Vagina (tissue), 2 donors: ENCODE measurements around the gene ATXN1. TPM values are rescaled to one million over a fixed set of nuclear protein-coding genes. Genes with fewer than 3 reads are reported as not detected.

ENCODE experiments used
- DNase-seq, 2 donors: peaks; one replicate each; pipeline ENCODE4 v3.0.0-alpha.2; 2017; ENCODE audit errors: extremely low spot score in 2 of 2
- H3K27ac ChIP-seq: fragments of 200-600 bp; sonication (generic); one replicate; pipeline ENCODE4 v1.5.1; 2019
- H3K27me3 ChIP-seq: fragments of 200-600 bp; sonication (generic); one replicate; pipeline ENCODE4 v1.5.1; 2019
- H3K36me3 ChIP-seq, 2 donors: fragments of 200-600 bp; sonication (generic); one replicate each; pipeline ENCODE4 v1.5.1; 2017 to 2019
- H3K4me1 ChIP-seq: fragments of 200-600 bp; sonication (generic); one replicate; pipeline ENCODE4 v1.5.1; 2019
- H3K4me3 ChIP-seq, 2 donors: fragments of 200-600 bp; sonication (generic); 1 replicate in 1 of 2; 2 replicates in 1 of 2; pipeline ENCODE4 v1.5.1; 2016 to 2019
- H3K9me3 ChIP-seq: fragments of 200-600 bp; sonication (generic); one replicate; pipeline ENCODE4 v1.5.1; 2019
- POLR2A ChIP-seq, 2 donors: fragments of 450-650 bp; IDR thresholded peaks; one replicate each; pipeline ENCODE4 v1.6.1; 2017; ENCODE audit warnings: antibody characterized with exemption in 2 of 2, mild to moderate bottlenecking in 2 of 2, moderate library complexity in 2 of 2
- POLR2AphosphoS5 ChIP-seq, 2 donors: sonication (generic); formaldehyde crosslinking; IDR thresholded peaks; one replicate each; pipeline ENCODE4 v1.9.0; 2017; ENCODE audit warnings: antibody characterized with exemption in 2 of 2, mild to moderate bottlenecking in 2 of 2, low read depth in 1 of 2; ENCODE audit not compliant: insufficient read depth in 1 of 2
- intact Hi-C: fragments of 100-400 bp; cut with DNase I; formaldehyde crosslinking; loops from one replicate; pipeline ENCODE4 v1.15.1; 2023
- total RNA-seq: library from RNA; depleted of rRNA; stranded (reverse); fragments of >200 nt; gene quantifications from one replicate; pipeline ENCODE4 v1.2.3, GENCODE V29; 2016
- TF ChIP-seq, protein P1 (sequence below), 3 experiments: fragments of 450-650 bp in 2 of 3; fragments of 200-600 bp in 1 of 3; sonication (generic) in 1 of 3; IDR thresholded peaks; one replicate each; pipeline ENCODE4 v1.5.1; 2017 to 2019; ENCODE audit warnings: antibody characterized with exemption in 3 of 3, mild to moderate bottlenecking in 2 of 3, moderate library complexity in 2 of 3

ATXN1 gene
- total RNA-seq, 1 donor from 2014 or later = 43.2 TPM

DNA sequence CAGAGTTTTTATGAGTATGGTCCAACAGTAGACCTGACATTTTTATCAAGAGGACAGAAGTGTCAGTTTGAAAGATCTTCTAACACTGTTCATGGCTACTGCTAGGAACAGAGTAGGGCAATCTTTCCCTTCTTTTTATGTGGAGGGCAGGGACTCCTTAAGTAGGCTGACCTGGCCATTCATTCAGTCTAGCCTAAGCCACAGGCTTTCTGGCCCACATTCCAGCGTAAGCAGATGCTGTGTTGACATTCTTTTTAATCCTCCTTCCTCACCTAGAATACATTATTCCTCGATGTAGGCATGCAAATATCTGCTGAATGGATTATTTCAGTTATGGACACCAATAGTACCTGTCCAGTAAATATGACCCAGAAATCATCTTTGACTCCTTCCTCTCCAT lies 188.3 kb downstream of the ATXN1 start:
- intact Hi-C loops = no loop called here

DNA sequence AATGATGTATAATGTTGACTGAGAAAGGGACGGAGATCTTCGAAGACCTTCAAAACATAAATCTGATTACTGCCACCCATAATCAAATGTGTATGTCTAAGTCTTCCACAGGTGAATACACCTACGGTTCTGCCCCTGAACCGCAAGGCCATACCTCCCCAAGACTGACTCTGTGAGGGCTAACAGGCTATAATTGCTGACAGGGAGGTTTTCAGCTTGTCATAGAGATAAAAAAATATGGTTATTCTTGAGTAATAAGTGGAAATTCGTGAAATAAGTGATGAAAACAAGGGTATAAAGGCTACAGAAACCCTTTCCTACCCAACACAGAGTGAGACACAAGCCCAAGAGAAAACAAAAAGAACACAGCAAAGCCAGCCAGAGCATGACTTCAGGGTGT lies 188.9 kb downstream of the ATXN1 start:
- TF ChIP-seq POLR2A (IDR thresholded peaks at IDR 0.05) (no peak), POLR2AphosphoS5 (IDR thresholded peaks at IDR 0.05; ENCODE audit: insufficient read depth in 1 of 2, low read depth in 1 of 2) (no peak)
- TF ChIP-seq, protein P1, sequence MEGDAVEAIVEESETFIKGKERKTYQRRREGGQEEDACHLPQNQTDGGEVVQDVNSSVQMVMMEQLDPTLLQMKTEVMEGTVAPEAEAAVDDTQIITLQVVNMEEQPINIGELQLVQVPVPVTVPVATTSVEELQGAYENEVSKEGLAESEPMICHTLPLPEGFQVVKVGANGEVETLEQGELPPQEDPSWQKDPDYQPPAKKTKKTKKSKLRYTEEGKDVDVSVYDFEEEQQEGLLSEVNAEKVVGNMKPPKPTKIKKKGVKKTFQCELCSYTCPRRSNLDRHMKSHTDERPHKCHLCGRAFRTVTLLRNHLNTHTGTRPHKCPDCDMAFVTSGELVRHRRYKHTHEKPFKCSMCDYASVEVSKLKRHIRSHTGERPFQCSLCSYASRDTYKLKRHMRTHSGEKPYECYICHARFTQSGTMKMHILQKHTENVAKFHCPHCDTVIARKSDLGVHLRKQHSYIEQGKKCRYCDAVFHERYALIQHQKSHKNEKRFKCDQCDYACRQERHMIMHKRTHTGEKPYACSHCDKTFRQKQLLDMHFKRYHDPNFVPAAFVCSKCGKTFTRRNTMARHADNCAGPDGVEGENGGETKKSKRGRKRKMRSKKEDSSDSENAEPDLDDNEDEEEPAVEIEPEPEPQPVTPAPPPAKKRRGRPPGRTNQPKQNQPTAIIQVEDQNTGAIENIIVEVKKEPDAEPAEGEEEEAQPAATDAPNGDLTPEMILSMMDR (IDR thresholded peaks at IDR 0.05) = no peak
- intact Hi-C loops = no loop called here
- Histone ChIP-seq H3K36me3 (no peaks in the 10 kb centered on the region), H3K27ac (no peak overlapping the region), H3K9me3 (no peaks in the 10 kb centered on the region), H3K4me3 (no peak overlapping the region), H3K27me3 (no peaks in the 10 kb centered on the region), H3K4me1 (peaks cover 19% of the 10 kb centered on the region)
- no peak for DNase-seq

More for the DNA sequence above, 188.3 kb downstream of the ATXN1 start:
- no peak for TF ChIP-seq POLR2A (IDR thresholded peaks at IDR 0.05)
- no peak for DNase-seq
- Histone ChIP-seq H3K36me3 (no peaks in the 10 kb centered on the region), H3K27ac (no peak overlapping the region), H3K9me3 (no peaks in the 10 kb centered on the region), H3K4me1 (peaks cover 19% of the 10 kb centered on the region), H3K4me3 (no peak overlapping the region), H3K27me3 (no peaks in the 10 kb centered on the region)

DNA sequence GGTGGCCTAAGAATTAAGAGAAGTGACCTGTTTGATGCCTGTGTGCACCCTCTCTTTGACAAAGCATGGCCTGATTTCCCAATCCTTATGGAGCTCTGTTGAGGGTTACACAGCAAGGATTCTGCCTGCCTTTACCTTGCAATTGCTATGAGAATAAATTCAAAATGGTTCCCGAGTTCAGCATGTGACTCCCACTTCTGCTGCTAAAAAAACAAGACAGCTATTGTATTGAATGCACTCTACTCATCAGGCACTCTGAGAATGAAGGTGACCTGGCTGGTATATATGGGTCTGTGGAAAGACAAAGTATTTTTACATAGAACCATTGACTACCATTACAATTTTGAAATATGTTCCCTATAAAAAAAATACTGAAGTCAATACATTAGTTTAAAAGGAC lies 190.3 kb downstream of the ATXN1 start:
- no peak for DNase-seq
- no peak overlapping the region for H3K27ac ChIP-seq
- no peaks in the 10 kb centered on the region for H3K27me3 ChIP-seq
- H3K4me1 ChIP-seq = peaks cover 19% of the 10 kb centered on the region
- intact Hi-C loops = no loop called here
- H3K4me3 ChIP-seq = no peak overlapping the region
- no peak for TF ChIP-seq POLR2AphosphoS5 (IDR thresholded peaks at IDR 0.05; ENCODE audit: insufficient read depth in 1 of 2, low read depth in 1 of 2)
- H3K36me3 ChIP-seq = no peaks in the 10 kb centered on the region
- H3K9me3 ChIP-seq = no peaks in the 10 kb centered on the region

DNA sequence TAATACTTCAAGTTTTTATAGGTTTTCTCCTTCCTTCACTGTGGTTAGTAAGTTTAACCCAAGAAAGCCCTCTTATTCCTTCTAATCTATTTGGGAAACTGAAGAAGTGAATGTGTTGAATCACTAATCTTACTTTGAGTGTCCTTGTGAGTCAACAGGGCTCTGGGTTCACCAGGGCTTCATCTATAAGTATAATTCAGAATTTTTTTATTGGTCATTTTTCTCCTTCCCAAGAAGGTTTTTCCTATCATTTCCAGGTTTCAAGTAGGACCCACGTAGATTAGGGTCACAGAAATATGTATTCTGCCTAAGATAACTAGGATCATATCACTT lies 191.1 kb downstream of the ATXN1 start:
- H3K27me3 ChIP-seq = no peaks in the 10 kb centered on the region
- peaks cover 19% of the 10 kb centered on the region for H3K4me1 ChIP-seq
- no peaks in the 10 kb centered on the region for H3K9me3 ChIP-seq
- TF ChIP-seq, protein P1 (IDR thresholded peaks at IDR 0.05) = no peak
- TF ChIP-seq POLR2AphosphoS5 (IDR thresholded peaks at IDR 0.05; ENCODE audit: insufficient read depth in 1 of 2, low read depth in 1 of 2) = no peak
- H3K4me3 ChIP-seq = no peak overlapping the region
- DNase-seq = no peak
- H3K36me3 ChIP-seq = no peaks in the 10 kb centered on the region
- H3K27ac ChIP-seq = no peak overlapping the region
- intact Hi-C loops = no loop called here

DNA sequence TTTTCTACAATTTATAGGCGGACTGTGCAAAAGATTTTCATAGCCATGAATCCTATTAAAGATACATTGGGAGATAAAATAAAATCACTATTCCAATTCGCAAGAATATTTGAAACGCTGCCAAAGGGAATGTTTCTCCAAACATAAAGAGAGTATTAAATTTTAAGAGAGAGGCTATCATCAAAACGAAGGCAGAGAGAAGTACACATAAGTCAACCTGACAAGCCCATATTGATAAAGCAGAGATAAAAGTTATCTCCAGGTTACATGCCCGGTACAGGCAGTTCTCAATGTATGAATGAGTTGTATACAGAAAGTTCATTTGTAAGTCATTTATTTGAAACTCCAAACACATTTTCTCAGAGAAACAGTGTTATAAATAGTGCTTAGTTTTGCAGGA lies 193.1 kb downstream of the ATXN1 start:
- no peaks in the 10 kb centered on the region for H3K9me3 ChIP-seq
- no peak overlapping the region for H3K4me3 ChIP-seq
- peaks cover 19% of the 10 kb centered on the region for H3K4me1 ChIP-seq
- no peaks in the 10 kb centered on the region for H3K27me3 ChIP-seq
- no peaks in the 10 kb centered on the region for H3K36me3 ChIP-seq
- no peak overlapping the region for H3K27ac ChIP-seq
- no peak for DNase-seq
- intact Hi-C loops = no loop called here
- TF ChIP-seq POLR2A (IDR thresholded peaks at IDR 0.05) = no peak
- TF ChIP-seq, protein P1 (IDR thresholded peaks at IDR 0.05) = no peak
- TF ChIP-seq POLR2AphosphoS5 (IDR thresholded peaks at IDR 0.05; ENCODE audit: insufficient read depth in 1 of 2, low read depth in 1 of 2) = no peak

DNA sequence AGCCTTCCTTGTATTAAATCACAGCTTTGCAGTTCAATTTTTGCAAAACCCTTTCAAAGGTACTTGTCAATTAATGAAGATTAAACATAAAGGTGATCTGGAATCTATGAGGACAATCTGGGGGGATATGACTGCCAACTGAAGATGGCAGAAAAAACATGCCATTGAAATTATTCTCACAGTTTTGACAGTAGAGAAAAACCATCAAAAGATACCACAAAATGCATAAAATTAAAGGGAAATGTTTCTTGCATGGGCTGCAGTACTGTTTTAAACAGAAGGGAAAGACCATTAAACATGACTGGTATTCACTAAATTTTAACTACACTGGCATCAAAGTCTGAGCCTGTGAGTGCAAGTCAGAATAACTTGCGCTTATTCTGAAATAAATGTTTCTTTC lies 194.2 kb downstream of the ATXN1 start:
- no peaks in the 10 kb centered on the region for H3K36me3 ChIP-seq
- H3K4me1 ChIP-seq = peaks cover 19% of the 10 kb centered on the region
- H3K9me3 ChIP-seq = no peaks in the 10 kb centered on the region
- H3K4me3 ChIP-seq = no peak overlapping the region
- DNase-seq = no peak
- no peaks in the 10 kb centered on the region for H3K27me3 ChIP-seq
- H3K27ac ChIP-seq = no peak overlapping the region
- TF ChIP-seq, protein P1 (IDR thresholded peaks at IDR 0.05) = no peak
- TF ChIP-seq POLR2A (IDR thresholded peaks at IDR 0.05) = no peak
- no peak for TF ChIP-seq POLR2AphosphoS5 (IDR thresholded peaks at IDR 0.05; ENCODE audit: insufficient read depth in 1 of 2, low read depth in 1 of 2)
- intact Hi-C loops = no loop called here
